HepG2 (cell line): ENCODE measurements around the gene TAMALIN. TPM values are rescaled to one million over a fixed set of nuclear protein-coding genes. Genes with fewer than 3 reads are reported as not detected.

Experiments used
- CTCF ChIP-seq: sonication (generic); formaldehyde crosslinking; IDR thresholded peaks from 2 replicates; pipeline ENCODE4 v1.5.0; 2020; ENCODE audit warnings: mild to moderate bottlenecking, missing genetic modification reagents, moderate library complexity
- HOXA9 ChIP-seq: sonication (generic); formaldehyde crosslinking; IDR thresholded peaks from 2 replicates; pipeline ENCODE4 v1.8.1; 2022; ENCODE audit warnings: missing genetic modification reagents, mild to moderate bottlenecking, moderate library complexity, borderline replicate concordance
- KDM2A ChIP-seq: sonication (generic); formaldehyde crosslinking; IDR thresholded peaks from 2 replicates; pipeline ENCODE4 v1.4.0; 2020; ENCODE audit warnings: low read depth, missing genetic modification reagents, borderline replicate concordance
- MIER3 ChIP-seq: IDR thresholded peaks from 2 replicates; pipeline ENCODE4 v1.6.1; 2016; ENCODE audit warnings: missing compliant biosample characterization, borderline replicate concordance
- NRL ChIP-seq: sonication (generic); formaldehyde crosslinking; IDR thresholded peaks from 2 replicates; pipeline ENCODE4 v1.5.0; 2020; ENCODE audit warnings: missing genetic modification reagents, mild to moderate bottlenecking, moderate library complexity, borderline replicate concordance
- RAD21 ChIP-seq: fragments of 450-650 bp; formaldehyde crosslinking; IDR thresholded peaks from 2 replicates; pipeline ENCODE4 v1.5.0; 2020; ENCODE audit warnings: mild to moderate bottlenecking
- RBFOX2 ChIP-seq: fragments of 200-400 bp; formaldehyde crosslinking; IDR thresholded peaks from 2 replicates; pipeline ENCODE4 v1.6.1; 2017; ENCODE audit warnings: low read depth, mild to moderate bottlenecking, low read length
- RNF219 ChIP-seq: sonication (generic); formaldehyde crosslinking; IDR thresholded peaks from 2 replicates; pipeline ENCODE4 v1.5.0; 2020; ENCODE audit warnings: mild to moderate bottlenecking, missing genetic modification reagents
- RXRA ChIP-seq: sonication (generic); formaldehyde crosslinking; IDR thresholded peaks from 2 replicates; pipeline ENCODE4 v1.5.1; 2020; ENCODE audit warnings: missing genetic modification reagents
- SMARCE1 ChIP-seq: fragments of 450-650 bp; IDR thresholded peaks from 2 replicates; pipeline ENCODE4 v1.6.1; 2017; ENCODE audit warnings: borderline replicate concordance
- TAF1 ChIP-seq: sonication (generic); formaldehyde crosslinking; IDR thresholded peaks from 2 replicates; pipeline ENCODE4 v1.4.0; 2020; ENCODE audit warnings: missing genetic modification reagents
- ZIK1 ChIP-seq: sonication (generic); formaldehyde crosslinking; IDR thresholded peaks from 2 replicates; pipeline ENCODE4 v1.5.0; 2020; ENCODE audit warnings: mild to moderate bottlenecking, low read depth, missing genetic modification reagents, borderline replicate concordance
- ZKSCAN1 ChIP-seq: fragments of 150-350 bp; IDR thresholded peaks from 2 replicates; pipeline ENCODE4 v1.6.1; 2014; ENCODE audit warnings: low read length
- ZNF280D ChIP-seq: sonication (generic); formaldehyde crosslinking; IDR thresholded peaks from 2 replicates; pipeline ENCODE4 v1.5.1; 2020; ENCODE audit warnings: mild to moderate bottlenecking, missing genetic modification reagents
- ZNF30 ChIP-seq: sonication (generic); formaldehyde crosslinking; IDR thresholded peaks from 2 replicates; pipeline ENCODE4 v1.5.0; 2020; ENCODE audit warnings: mild to moderate bottlenecking, missing genetic modification reagents
- ZNF350 ChIP-seq: sonication (generic); formaldehyde crosslinking; IDR thresholded peaks from 2 replicates; pipeline ENCODE4 v1.4.0; 2020; ENCODE audit warnings: mild to moderate bottlenecking, low read depth, missing genetic modification reagents, borderline replicate concordance
- ZNF44 ChIP-seq: sonication (generic); formaldehyde crosslinking; IDR thresholded peaks from 2 replicates; pipeline ENCODE4 v1.5.1; 2020; ENCODE audit warnings: mild to moderate bottlenecking, missing genetic modification reagents
- ZNF691 ChIP-seq: sonication (generic); formaldehyde crosslinking; IDR thresholded peaks from 2 replicates; pipeline ENCODE4 v1.4.0; 2020; ENCODE audit warnings: missing genetic modification reagents, low read depth, mild to moderate bottlenecking, borderline replicate concordance
- ZNF709 ChIP-seq: sonication (generic); formaldehyde crosslinking; IDR thresholded peaks from 2 replicates; pipeline ENCODE4 v1.5.0; 2020; ENCODE audit warnings: mild to moderate bottlenecking, missing genetic modification reagents
- ZNF788 ChIP-seq: sonication (generic); formaldehyde crosslinking; IDR thresholded peaks from 2 replicates; pipeline ENCODE4 v1.5.0; 2020; ENCODE audit warnings: mild to moderate bottlenecking, missing genetic modification reagents, borderline replicate concordance
- polyA plus RNA-seq, 8 experiments: library from polyadenylated mRNA; depleted of rRNA in 3 of 8; stranded (reverse) in 7 of 8; unstranded in 1 of 8; fragments of >200 nt; fragmentation: Illumina TruSeq in 4 of 8; extraction: Trizol in 4 of 8; gene quantifications; 2 replicates each; pipeline versions ENCODE4 v1.2.1 to v1.2.3, GENCODE V29; 2011 to 2016; ENCODE audit warnings: low read depth in 4 of 8, missing spikeins in 1 of 8, mixed read lengths in 1 of 8; ENCODE audit not compliant: insufficient read depth in 1 of 8
- total RNA-seq, 5 experiments: library from RNA; depleted of rRNA; stranded (reverse); fragments of >200 nt; fragmentation: Illumina TruSeq; extraction: Trizol; gene quantifications; 2 replicates each; pipeline ENCODE4 v1.2.3, GENCODE V29; 2016; ENCODE audit warnings: low read depth in 1 of 5

Gene TAMALIN
- total and polyA plus RNA-seq, 2 of the 13 experiments (the other 11 are each of a cell fraction or from before 2014, with no cell fraction given): 2.9 to 10.9 TPM

GRCh38 chr12:52063082-52063924 is 56.6 kb downstream of the TAMALIN start (continued):
- TF ChIP-seq ZNF691 (CRISPR knock-in tag) (no peak), ZIK1 (CRISPR knock-in tag) (no peak), ZNF30 (no peak), ZNF788 (CRISPR knock-in tag) (no peak), ZNF44 (CRISPR knock-in tag) (no peak), RBFOX2 (0 out of 2 replicates have a peak, but pooled peaks have one; percentile 12), KDM2A (CRISPR knock-in tag) (0 out of 2 replicates have a peak, but pooled peaks have one; percentile 27), HOXA9 (CRISPR knock-in tag) (no peak), RAD21 (CRISPR knock-in tag) (no peak), RXRA (CRISPR knock-in tag) (peak; percentile 12; the same call in 1 of the 2 replicates), ZNF709 (no peak), ZNF280D (no peak), CTCF (CRISPR knock-in tag) (peak; percentile 15; the same call in 1 of the 2 replicates), MIER3 (CRISPR knock-in tag) (no peak), ZNF350 (CRISPR knock-in tag) (no peak), TAF1 (CRISPR knock-in tag) (0 out of 2 replicates have a peak, but pooled peaks have one; percentile 1), ZKSCAN1 (no peak), RNF219 (CRISPR knock-in tag) (no peak), NRL (0 out of 2 replicates have a peak, but pooled peaks have one; percentile 53), SMARCE1 (no peak)
